HEK293 (cell line): Measurements from ENCODE around the gene ZNF425.

Source experiments
- BCL11B ChIP-seq: fragments of 450-650 bp; formaldehyde crosslinking; IDR thresholded peaks from 2 replicates; pipeline ENCODE4 v1.5.1; 2016; ENCODE audit warnings: low read depth, missing biosample characterization, missing genetic modification characterization
- FEZF1 ChIP-seq: fragments of 450-650 bp; formaldehyde crosslinking; IDR thresholded peaks from 2 replicates; pipeline ENCODE4 v1.5.1; 2016; ENCODE audit warnings: missing biosample characterization, missing genetic modification characterization
- GLI4 ChIP-seq: fragments of 450-650 bp; formaldehyde crosslinking; IDR thresholded peaks from 2 replicates; pipeline ENCODE4 v1.5.1; 2016; ENCODE audit warnings: missing biosample characterization, missing genetic modification characterization
- GLIS1 ChIP-seq: fragments of 450-650 bp; formaldehyde crosslinking; IDR thresholded peaks from 2 replicates; pipeline ENCODE4 v1.5.1; 2016; ENCODE audit warnings: missing biosample characterization, missing genetic modification characterization
- HIC1 ChIP-seq: fragments of 450-650 bp; formaldehyde crosslinking; IDR thresholded peaks from 2 replicates; pipeline ENCODE4 v1.5.1; 2016; ENCODE audit warnings: missing biosample characterization, missing genetic modification characterization
- HOXD13 ChIP-seq: sonication (generic); formaldehyde crosslinking; IDR thresholded peaks from 2 replicates; pipeline ENCODE4 v1.8.0; 2022; ENCODE audit warnings: missing genetic modification reagents, borderline replicate concordance
- MZF1 ChIP-seq: fragments of 450-650 bp; formaldehyde crosslinking; IDR thresholded peaks from 2 replicates; pipeline ENCODE4 v1.5.1; 2017; ENCODE audit warnings: missing biosample characterization, missing genetic modification characterization, borderline replicate concordance
- SP7 ChIP-seq: fragments of 450-650 bp; formaldehyde crosslinking; IDR thresholded peaks from 2 replicates; pipeline ENCODE4 v1.5.1; 2016; ENCODE audit warnings: missing biosample characterization, missing genetic modification characterization
- TRIM28 ChIP-seq: IDR thresholded peaks from 2 replicates; pipeline ENCODE4 v1.6.1; 2011; ENCODE audit warnings: low read length, control low read depth, borderline replicate concordance
- ZBTB26 ChIP-seq: fragments of 450-650 bp; formaldehyde crosslinking; optimal IDR thresholded peaks from 2 replicates; pipeline ENCODE3; 2016; ENCODE audit warnings: missing biosample characterization, mild to moderate bottlenecking, missing genetic modification characterization
- ZBTB7A ChIP-seq: fragments of 450-650 bp; formaldehyde crosslinking; IDR thresholded peaks from 2 replicates; pipeline ENCODE4 v1.5.1; 2016; ENCODE audit warnings: low read depth, missing biosample characterization, missing genetic modification characterization
- ZFP69B ChIP-seq: fragments of 450-650 bp; formaldehyde crosslinking; IDR thresholded peaks from 2 replicates; pipeline ENCODE4 v1.5.1; 2016; ENCODE audit warnings: missing biosample characterization, missing genetic modification characterization
- ZNF10 ChIP-seq: fragments of 450-650 bp; formaldehyde crosslinking; IDR thresholded peaks from 2 replicates; pipeline ENCODE4 v1.5.1; 2017; ENCODE audit warnings: missing biosample characterization, missing genetic modification characterization
- ZNF121 ChIP-seq: fragments of 450-650 bp; formaldehyde crosslinking; IDR thresholded peaks from 2 replicates; pipeline ENCODE4 v1.5.1; 2016; ENCODE audit warnings: missing biosample characterization, missing genetic modification characterization
- ZNF132 ChIP-seq: fragments of 450-650 bp; formaldehyde crosslinking; IDR thresholded peaks from 2 replicates; pipeline ENCODE4 v1.5.1; 2017; ENCODE audit warnings: missing biosample characterization, missing genetic modification characterization, borderline replicate concordance
- ZNF146 ChIP-seq: fragments of 450-650 bp; formaldehyde crosslinking; IDR thresholded peaks from 2 replicates; pipeline ENCODE4 v1.5.1; 2016; ENCODE audit warnings: missing biosample characterization, missing genetic modification characterization
- ZNF155 ChIP-seq: fragments of 450-650 bp; formaldehyde crosslinking; IDR thresholded peaks from 2 replicates; pipeline ENCODE4 v1.5.1; 2016; ENCODE audit warnings: missing biosample characterization, missing genetic modification characterization
- ZNF157 ChIP-seq: fragments of 450-650 bp; formaldehyde crosslinking; IDR thresholded peaks from 2 replicates; pipeline ENCODE4 v1.5.1; 2016; ENCODE audit warnings: missing biosample characterization, missing genetic modification characterization
- ZNF214 ChIP-seq: fragments of 450-650 bp; formaldehyde crosslinking; IDR thresholded peaks from 2 replicates; pipeline ENCODE4 v1.5.1; 2017; ENCODE audit warnings: missing biosample characterization, mild to moderate bottlenecking, missing genetic modification characterization, borderline replicate concordance
- ZNF221 ChIP-seq: fragments of 450-650 bp; formaldehyde crosslinking; IDR thresholded peaks from 2 replicates; pipeline ENCODE4 v1.5.1; 2017; ENCODE audit warnings: missing biosample characterization, missing genetic modification characterization, borderline replicate concordance
- ZNF223 ChIP-seq: fragments of 450-650 bp; formaldehyde crosslinking; IDR thresholded peaks from 2 replicates; pipeline ENCODE4 v1.5.1; 2016; ENCODE audit warnings: missing biosample characterization, missing genetic modification characterization
- ZNF324 ChIP-seq: fragments of 450-650 bp; formaldehyde crosslinking; IDR thresholded peaks from 2 replicates; pipeline ENCODE4 v1.5.1; 2016; ENCODE audit warnings: missing biosample characterization, missing genetic modification characterization
- ZNF362 ChIP-seq: fragments of 450-650 bp; formaldehyde crosslinking; IDR thresholded peaks from 2 replicates; pipeline ENCODE4 v1.5.1; 2016; ENCODE audit warnings: missing biosample characterization, missing genetic modification characterization
- ZNF548 ChIP-seq: fragments of 450-650 bp; formaldehyde crosslinking; IDR thresholded peaks from 2 replicates; pipeline ENCODE4 v1.5.1; 2016; ENCODE audit warnings: missing biosample characterization, missing genetic modification characterization
- ZNF558 ChIP-seq: fragments of 450-650 bp; formaldehyde crosslinking; IDR thresholded peaks from 2 replicates; pipeline ENCODE4 v1.5.1; 2016; ENCODE audit warnings: missing biosample characterization, missing genetic modification characterization
- ZNF629 ChIP-seq: fragments of 450-650 bp; formaldehyde crosslinking; IDR thresholded peaks from 2 replicates; pipeline ENCODE4 v1.5.1; 2017; ENCODE audit warnings: missing biosample characterization, missing genetic modification characterization
- ZNF704 ChIP-seq: fragments of 450-650 bp; formaldehyde crosslinking; IDR thresholded peaks from 2 replicates; pipeline ENCODE4 v1.5.1; 2016; ENCODE audit warnings: missing biosample characterization, missing genetic modification characterization
- TF ChIP-seq, protein P1 (sequence below): fragments of 450-650 bp; formaldehyde crosslinking; IDR thresholded peaks from 2 replicates; pipeline ENCODE4 v1.5.0; 2017; ENCODE audit warnings: missing biosample characterization, missing genetic modification characterization, borderline replicate concordance
- TF ChIP-seq, protein P2 (sequence below): fragments of 450-650 bp; formaldehyde crosslinking; IDR thresholded peaks from 2 replicates; pipeline ENCODE4 v1.5.1; 2016; ENCODE audit warnings: missing biosample characterization, missing genetic modification characterization

Gene ZNF425

DNA sequence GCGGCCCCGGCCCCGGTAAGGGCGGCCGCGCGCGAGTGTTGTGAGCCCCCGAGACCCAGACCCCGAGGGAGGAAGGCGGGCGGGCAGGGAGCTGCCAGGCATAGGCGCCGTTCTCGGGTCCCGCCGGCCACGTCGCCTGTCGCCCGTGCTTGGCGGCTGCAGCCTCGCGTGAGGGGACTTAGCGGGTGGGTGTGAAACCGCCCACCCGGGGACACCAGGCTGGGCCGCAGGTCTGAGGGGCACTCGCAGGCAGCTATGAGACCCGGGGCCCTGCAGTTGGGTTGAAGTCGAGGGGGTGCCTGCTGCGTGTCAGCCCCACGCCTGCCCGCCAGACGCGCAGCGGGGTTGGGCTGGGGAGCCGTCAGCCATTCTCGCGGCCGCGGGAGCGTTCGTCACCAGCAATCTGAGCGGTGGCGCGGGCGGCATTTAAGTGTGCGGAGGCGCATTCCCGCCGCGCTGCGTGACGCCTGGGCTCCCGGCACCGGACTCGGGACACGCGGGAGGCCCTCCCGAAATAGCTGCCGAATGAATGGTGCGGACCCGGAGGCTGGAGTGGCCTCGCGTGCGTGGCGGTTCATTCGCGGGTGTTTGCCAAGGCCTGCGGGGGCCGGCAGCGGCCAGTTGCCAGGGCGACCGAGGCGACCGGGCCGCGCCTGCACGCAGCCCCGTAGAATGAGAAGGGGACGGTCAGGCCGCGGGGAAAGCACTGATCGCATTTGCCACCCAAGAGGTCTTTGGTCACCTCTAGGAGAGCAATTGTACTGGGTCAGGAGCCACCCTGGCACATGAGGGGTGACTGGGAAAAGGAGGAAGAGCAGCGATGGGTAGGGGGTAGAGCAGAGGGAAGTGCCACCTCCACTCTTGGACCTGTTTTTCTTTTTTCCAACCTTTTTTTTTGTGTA, 21.9 kb upstream of the ZNF425 start (continued):
- TF ChIP-seq ZNF704 (tag by site-specific recombination) (no peak), ZNF132 (tag by site-specific recombination) (no peak), TRIM28 (no peak), ZNF362 (tag by site-specific recombination) (no peak), HOXD13 (CRISPR knock-in tag) (no peak), ZNF157 (tag by site-specific recombination) (no peak), BCL11B (tag by site-specific recombination) (peak; percentile 60; the same call in 1 of the 2 replicates), ZNF324 (tag by site-specific recombination) (peak; percentile 62; the same call in 1 of the 2 replicates), MZF1 (tag by site-specific recombination) (no peak), HIC1 (peak; percentile 76; the same call in 1 of the 2 replicates), ZBTB26 (tag by site-specific recombination) (peak; percentile 99), ZNF214 (no peak), ZNF155 (tag by site-specific recombination) (no peak), ZNF223 (tag by site-specific recombination) (no peak), ZNF629 (tag by site-specific recombination) (0 out of 2 replicates have a peak, but pooled peaks have one; percentile 43), GLI4 (tag by site-specific recombination) (0 out of 2 replicates have a peak, but pooled peaks have one; percentile 31), ZNF146 (tag by site-specific recombination) (no peak), ZNF10 (tag by site-specific recombination) (0 out of 2 replicates have a peak, but pooled peaks have one; percentile 24), ZNF121 (tag by site-specific recombination) (no peak), ZNF221 (no peak), FEZF1 (tag by site-specific recombination) (no peak), ZNF558 (tag by site-specific recombination) (no peak), ZNF548 (tag by site-specific recombination) (no peak), GLIS1 (peak; percentile 47), ZFP69B (no peak), ZBTB7A (tag by site-specific recombination) (no peak), SP7 (tag by site-specific recombination) (peak; percentile 62)
- TF ChIP-seq, protein P1, sequence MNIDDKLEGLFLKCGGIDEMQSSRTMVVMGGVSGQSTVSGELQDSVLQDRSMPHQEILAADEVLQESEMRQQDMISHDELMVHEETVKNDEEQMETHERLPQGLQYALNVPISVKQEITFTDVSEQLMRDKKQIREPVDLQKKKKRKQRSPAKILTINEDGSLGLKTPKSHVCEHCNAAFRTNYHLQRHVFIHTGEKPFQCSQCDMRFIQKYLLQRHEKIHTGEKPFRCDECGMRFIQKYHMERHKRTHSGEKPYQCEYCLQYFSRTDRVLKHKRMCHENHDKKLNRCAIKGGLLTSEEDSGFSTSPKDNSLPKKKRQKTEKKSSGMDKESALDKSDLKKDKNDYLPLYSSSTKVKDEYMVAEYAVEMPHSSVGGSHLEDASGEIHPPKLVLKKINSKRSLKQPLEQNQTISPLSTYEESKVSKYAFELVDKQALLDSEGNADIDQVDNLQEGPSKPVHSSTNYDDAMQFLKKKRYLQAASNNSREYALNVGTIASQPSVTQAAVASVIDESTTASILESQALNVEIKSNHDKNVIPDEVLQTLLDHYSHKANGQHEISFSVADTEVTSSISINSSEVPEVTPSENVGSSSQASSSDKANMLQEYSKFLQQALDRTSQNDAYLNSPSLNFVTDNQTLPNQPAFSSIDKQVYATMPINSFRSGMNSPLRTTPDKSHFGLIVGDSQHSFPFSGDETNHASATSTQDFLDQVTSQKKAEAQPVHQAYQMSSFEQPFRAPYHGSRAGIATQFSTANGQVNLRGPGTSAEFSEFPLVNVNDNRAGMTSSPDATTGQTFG (tag by site-specific recombination): no peak; the same call in 1 of the 2 replicates
- TF ChIP-seq, protein P2, sequence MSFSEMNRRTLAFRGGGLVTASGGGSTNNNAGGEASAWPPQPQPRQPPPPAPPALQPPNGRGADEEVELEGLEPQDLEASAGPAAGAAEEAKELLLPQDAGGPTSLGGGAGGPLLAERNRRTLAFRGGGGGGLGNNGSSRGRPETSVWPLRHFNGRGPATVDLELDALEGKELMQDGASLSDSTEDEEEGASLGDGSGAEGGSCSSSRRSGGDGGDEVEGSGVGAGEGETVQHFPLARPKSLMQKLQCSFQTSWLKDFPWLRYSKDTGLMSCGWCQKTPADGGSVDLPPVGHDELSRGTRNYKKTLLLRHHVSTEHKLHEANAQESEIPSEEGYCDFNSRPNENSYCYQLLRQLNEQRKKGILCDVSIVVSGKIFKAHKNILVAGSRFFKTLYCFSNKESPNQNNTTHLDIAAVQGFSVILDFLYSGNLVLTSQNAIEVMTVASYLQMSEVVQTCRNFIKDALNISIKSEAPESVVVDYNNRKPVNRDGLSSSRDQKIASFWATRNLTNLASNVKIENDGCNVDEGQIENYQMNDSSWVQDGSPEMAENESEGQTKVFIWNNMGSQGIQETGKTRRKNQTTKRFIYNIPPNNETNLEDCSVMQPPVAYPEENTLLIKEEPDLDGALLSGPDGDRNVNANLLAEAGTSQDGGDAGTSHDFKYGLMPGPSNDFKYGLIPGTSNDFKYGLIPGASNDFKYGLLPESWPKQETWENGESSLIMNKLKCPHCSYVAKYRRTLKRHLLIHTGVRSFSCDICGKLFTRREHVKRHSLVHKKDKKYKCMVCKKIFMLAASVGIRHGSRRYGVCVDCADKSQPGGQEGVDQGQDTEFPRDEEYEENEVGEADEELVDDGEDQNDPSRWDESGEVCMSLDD (tag by site-specific recombination): peak; percentile 51; the same call in 1 of the 2 replicates
